Suprapubic skin (tissue), 4 donors: ENCODE results near the gene LRRC27. TPM values are rescaled to one million over a fixed set of nuclear protein-coding genes. Genes with fewer than 3 reads are reported as not detected.
A peak's percentile ranks its signal among the peaks of the same experiment; 100 is the strongest.

Source experiments
- DNase-seq, 2 donors: peaks; one replicate each; pipeline ENCODE4 v3.0.0-alpha.2; 2019; ENCODE audit warnings: low spot score in 2 of 2
- H3K27ac ChIP-seq: fragments of 200-600 bp; sonication (generic); one replicate; pipeline ENCODE4 v1.5.1; 2019
- H3K27me3 ChIP-seq: fragments of 200-600 bp; sonication (generic); one replicate; pipeline ENCODE4 v1.5.1; 2019
- H3K36me3 ChIP-seq: fragments of 200-600 bp; sonication (generic); one replicate; pipeline ENCODE4 v1.5.1; 2019
- H3K4me1 ChIP-seq: fragments of 200-600 bp; sonication (generic); one replicate; pipeline ENCODE4 v1.5.1; 2019
- H3K4me3 ChIP-seq: fragments of 200-600 bp; sonication (generic); one replicate; pipeline ENCODE4 v1.5.1; 2019; ENCODE audit warnings: mild to moderate bottlenecking
- H3K9me3 ChIP-seq: fragments of 200-600 bp; sonication (generic); one replicate; pipeline ENCODE4 v1.5.1; 2019
- EP300 ChIP-seq: sonication (generic); formaldehyde crosslinking; IDR thresholded peaks from one replicate; pipeline ENCODE4 v1.6.1; 2017; ENCODE audit warnings: antibody characterized with exemption
- POLR2A ChIP-seq, 2 donors: fragments of 450-650 bp; IDR thresholded peaks; one replicate each; pipeline ENCODE4 v1.6.1; 2017; ENCODE audit warnings: antibody characterized with exemption in 2 of 2, mild to moderate bottlenecking in 2 of 2, moderate library complexity in 2 of 2
- POLR2AphosphoS5 ChIP-seq, 3 donors: sonication (generic); formaldehyde crosslinking; IDR thresholded peaks; one replicate each; pipeline ENCODE4 v1.6.1; 2017; ENCODE audit warnings: antibody characterized with exemption in 3 of 3
- WGBS: methylation state at CpG from one replicate; pipeline ENCODE4 v1.1.5; 2018; 5-methylcytosine and 5-hydroxymethylcytosine counted together
- total RNA-seq, 4 donors: library from RNA; depleted of rRNA; stranded (reverse); fragments of >200 nt; gene quantifications; one replicate each; pipeline ENCODE4 v1.1.0, GENCODE V29; 2016
- TF ChIP-seq, protein P1 (sequence below), 2 donors: fragments of 200-600 bp in 1 of 2; fragments of 450-650 bp in 1 of 2; sonication (generic) in 1 of 2; IDR thresholded peaks; one replicate each; pipeline ENCODE4 v1.5.1; 2016 to 2019; ENCODE audit warnings: antibody characterized with exemption in 2 of 2, mild to moderate bottlenecking in 1 of 2, moderate library complexity in 1 of 2

The LRRC27 gene
- total RNA-seq, 4 donors from 2014 or later = 6.6 to 13.1 (median 7.1) TPM

DNA sequence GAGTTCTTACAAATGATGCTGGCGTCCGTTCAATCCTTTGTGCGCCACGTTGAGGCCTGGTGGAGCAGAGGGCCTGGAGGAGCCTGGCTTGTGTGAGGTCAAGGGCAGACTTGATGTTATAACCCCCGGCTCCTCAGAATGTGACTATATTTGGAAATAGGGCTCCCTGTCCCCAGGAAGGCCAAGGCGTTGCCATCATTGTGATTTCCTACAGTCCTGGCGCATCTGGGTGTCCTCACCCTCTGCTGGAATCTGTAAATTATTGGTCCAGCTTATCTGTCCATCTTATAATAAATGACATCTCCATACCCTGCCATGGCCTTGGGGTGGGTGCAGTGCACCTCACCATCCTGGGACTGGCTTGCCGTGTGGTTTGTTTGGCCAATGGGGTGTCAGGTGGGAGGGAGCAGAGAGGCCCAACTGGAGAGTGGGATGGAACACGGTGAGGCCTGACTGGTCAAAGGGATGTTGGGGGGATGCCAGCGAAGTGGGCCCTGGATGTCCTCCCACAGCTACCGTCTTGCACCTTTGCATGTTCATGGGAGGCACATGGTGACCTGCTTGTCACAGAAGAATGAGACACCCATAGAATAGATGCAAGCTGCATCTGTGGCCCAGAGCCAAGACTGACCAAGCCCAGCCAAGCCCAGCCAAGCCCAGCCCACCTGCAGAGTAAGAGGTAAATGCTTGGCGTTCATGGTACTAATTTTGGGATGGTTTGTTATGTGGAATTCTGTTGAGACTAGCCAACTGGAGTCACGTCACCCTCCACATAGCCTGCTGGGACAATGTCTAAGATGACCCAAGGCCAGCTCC lies 11.1 kb upstream of the LRRC27 start:
- Histone ChIP-seq H3K36me3 (no peaks in the 10 kb centered on the region), H3K4me1 (peaks cover 5% of the 10 kb centered on the region), H3K9me3 (no peaks in the 10 kb centered on the region), H3K27me3 (no peaks in the 10 kb centered on the region), H3K4me3 (no peak overlapping the region), H3K27ac (no peak overlapping the region)
- 91% methylated on average over 11 of the region's 13 CpGs for WGBS
- DNase-seq = peak in 1 of 2 donors; percentile 54
- TF ChIP-seq, protein P1, sequence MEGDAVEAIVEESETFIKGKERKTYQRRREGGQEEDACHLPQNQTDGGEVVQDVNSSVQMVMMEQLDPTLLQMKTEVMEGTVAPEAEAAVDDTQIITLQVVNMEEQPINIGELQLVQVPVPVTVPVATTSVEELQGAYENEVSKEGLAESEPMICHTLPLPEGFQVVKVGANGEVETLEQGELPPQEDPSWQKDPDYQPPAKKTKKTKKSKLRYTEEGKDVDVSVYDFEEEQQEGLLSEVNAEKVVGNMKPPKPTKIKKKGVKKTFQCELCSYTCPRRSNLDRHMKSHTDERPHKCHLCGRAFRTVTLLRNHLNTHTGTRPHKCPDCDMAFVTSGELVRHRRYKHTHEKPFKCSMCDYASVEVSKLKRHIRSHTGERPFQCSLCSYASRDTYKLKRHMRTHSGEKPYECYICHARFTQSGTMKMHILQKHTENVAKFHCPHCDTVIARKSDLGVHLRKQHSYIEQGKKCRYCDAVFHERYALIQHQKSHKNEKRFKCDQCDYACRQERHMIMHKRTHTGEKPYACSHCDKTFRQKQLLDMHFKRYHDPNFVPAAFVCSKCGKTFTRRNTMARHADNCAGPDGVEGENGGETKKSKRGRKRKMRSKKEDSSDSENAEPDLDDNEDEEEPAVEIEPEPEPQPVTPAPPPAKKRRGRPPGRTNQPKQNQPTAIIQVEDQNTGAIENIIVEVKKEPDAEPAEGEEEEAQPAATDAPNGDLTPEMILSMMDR (IDR thresholded peaks at IDR 0.05) = no peak
- TF ChIP-seq POLR2AphosphoS5 (IDR thresholded peaks at IDR 0.05) (no peak), EP300 (no peak), POLR2A (IDR thresholded peaks at IDR 0.05) (no peak)

DNA sequence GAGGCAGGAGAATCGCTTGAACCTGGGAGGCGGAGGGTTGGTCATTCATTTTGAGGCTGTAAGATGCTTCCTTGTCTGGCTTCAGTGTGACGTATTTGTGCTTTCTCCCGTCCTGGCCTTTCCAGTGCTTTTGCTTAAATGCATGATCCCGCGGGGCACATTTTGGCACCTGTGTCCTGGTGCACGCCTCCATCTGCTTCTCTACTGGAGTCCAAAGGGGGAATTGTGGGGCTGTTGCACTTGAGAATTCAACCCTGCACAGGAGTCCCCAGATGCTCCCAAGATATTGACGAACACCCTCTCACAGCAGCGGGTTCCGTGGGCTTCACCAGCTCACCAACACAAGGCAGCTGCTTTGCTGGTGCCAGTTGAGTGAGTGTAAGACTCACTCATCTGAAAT lies 10.3 kb upstream of the LRRC27 start:
- Histone ChIP-seq H3K27ac (no peak overlapping the region), H3K4me1 (peaks cover 5% of the 10 kb centered on the region), H3K27me3 (no peaks in the 10 kb centered on the region), H3K36me3 (no peaks in the 10 kb centered on the region), H3K4me3 (no peak overlapping the region), H3K9me3 (no peaks in the 10 kb centered on the region)
- WGBS = 85% methylated on average over 9 of the region's 10 CpGs
- peak in 1 of 2 donors; percentile 36 for DNase-seq
- TF ChIP-seq, protein P1 (IDR thresholded peaks at IDR 0.05) = no peak
- TF ChIP-seq EP300 (no peak), POLR2AphosphoS5 (IDR thresholded peaks at IDR 0.05) (no peak)

DNA sequence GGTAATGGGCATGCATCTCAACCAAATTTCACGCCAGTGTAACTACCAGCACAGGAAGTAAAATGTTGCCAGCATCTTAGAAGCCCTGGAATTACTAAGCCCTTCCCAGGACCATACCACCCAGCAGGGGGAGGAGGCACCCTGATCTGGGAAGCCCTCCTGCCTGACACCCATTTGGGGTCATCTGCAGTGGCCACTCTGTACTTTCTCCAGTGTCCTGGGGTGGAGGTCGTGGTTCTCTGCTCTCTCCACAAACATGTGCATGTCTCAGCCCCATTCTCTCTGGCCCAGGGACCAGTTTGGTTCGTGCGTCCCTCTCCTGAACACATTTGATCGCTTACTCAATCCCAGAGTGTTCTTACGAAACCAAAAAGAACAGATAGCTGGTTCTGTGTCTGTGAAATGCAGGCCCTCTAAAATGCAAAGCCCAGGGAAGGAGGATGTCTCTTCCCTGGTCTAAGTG lies 9.4 kb upstream of the LRRC27 start:
- no peak for TF ChIP-seq POLR2AphosphoS5 (IDR thresholded peaks at IDR 0.05)
- no peak for TF ChIP-seq POLR2A (IDR thresholded peaks at IDR 0.05)
- TF ChIP-seq, protein P1 (IDR thresholded peaks at IDR 0.05) = no peak
- TF ChIP-seq EP300 = no peak
- H3K27me3 ChIP-seq = no peaks in the 10 kb centered on the region
- no peak overlapping the region for H3K4me3 ChIP-seq
- peaks cover 3% of the 10 kb centered on the region for H3K36me3 ChIP-seq
- 78% methylated on average over 6 of the region's 6 CpGs for WGBS
- no peak for DNase-seq
- H3K9me3 ChIP-seq = no peaks in the 10 kb centered on the region
- H3K4me1 ChIP-seq = peaks cover 8% of the 10 kb centered on the region
- no peak overlapping the region for H3K27ac ChIP-seq

DNA sequence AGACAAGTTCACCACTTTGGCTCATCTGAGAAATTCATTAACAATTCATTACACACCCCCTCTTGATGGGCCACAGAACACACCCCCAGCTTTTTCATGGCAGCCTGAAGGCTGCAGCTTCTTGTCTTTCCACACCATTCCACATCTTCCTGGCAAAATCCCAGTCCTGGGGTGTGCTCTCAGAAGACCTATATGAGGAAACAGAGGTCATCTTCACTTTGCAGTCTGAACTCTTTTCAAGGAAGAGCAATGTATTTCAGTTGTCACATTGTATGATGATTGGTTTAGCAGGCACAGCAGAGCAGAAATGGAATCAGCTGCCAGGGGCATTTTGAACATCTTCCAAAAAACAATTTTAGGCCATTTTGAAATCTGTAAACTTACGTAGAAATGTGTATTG lies 7.8 kb upstream of the LRRC27 start:
- peaks cover 3% of the 10 kb centered on the region for H3K36me3 ChIP-seq
- H3K9me3 ChIP-seq = no peaks in the 10 kb centered on the region
- TF ChIP-seq EP300 = no peak
- DNase-seq = peak in 1 of 2 donors; percentile 4
- H3K27me3 ChIP-seq = no peaks in the 10 kb centered on the region
- WGBS = 78% methylated on average over 1 of the region's 1 CpG
- peaks cover 13% of the 10 kb centered on the region for H3K4me1 ChIP-seq
- H3K27ac ChIP-seq = no peak overlapping the region
- H3K4me3 ChIP-seq = no peak overlapping the region

DNA sequence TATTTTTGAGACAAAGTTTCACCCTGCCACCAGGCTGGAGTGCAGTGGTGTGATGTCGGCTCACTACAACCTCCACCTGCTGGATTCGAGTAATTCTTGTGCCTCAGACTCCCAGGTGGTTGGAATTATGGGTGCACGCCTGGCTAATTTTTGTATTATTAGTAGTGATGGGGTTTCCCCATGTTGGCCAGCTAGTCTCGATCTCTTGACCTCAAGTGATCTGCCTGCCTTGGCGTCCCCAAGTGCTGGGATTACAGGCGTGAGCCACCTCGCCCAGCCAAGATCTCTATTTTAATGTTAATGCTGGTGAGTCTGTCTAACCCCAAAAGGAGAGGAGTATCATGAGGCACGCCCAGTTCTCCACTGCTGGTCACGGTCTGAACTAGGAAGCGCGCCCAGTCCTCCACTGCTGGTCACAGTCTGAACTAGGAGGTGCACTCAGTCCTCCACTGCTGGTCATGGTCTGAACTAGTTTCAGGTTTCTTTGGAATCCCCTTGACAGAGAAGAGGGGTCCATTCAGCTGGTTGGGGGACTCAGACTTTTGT lies 5.6 kb upstream of the LRRC27 start:
- H3K4me3 ChIP-seq = no peak overlapping the region
- peaks cover 31% of the 10 kb centered on the region for H3K4me1 ChIP-seq
- peak in 1 of 2 donors; percentile 52 for DNase-seq
- H3K36me3 ChIP-seq = peaks cover 3% of the 10 kb centered on the region
- H3K9me3 ChIP-seq = no peaks in the 10 kb centered on the region
- no peak overlapping the region for H3K27ac ChIP-seq
- no peaks in the 10 kb centered on the region for H3K27me3 ChIP-seq
- WGBS = 85% methylated on average over 10 of the region's 11 CpGs
- TF ChIP-seq POLR2AphosphoS5 (IDR thresholded peaks at IDR 0.05) (no peak), EP300 (no peak), POLR2A (IDR thresholded peaks at IDR 0.05) (no peak)
- TF ChIP-seq, protein P1 (IDR thresholded peaks at IDR 0.05) = no peak
